ENCODE measurements around the gene MCF2L2. TPM values are rescaled to one million over a fixed set of nuclear protein-coding genes. Genes with fewer than 3 reads are reported as not detected.

MCF2L2 gene
- total and polyA plus RNA-seq, 2 experiments from 2014 or later: not detected

GRCh38 chr3:183391460-183391859, 37.0 kb downstream of the MCF2L2 start:
- in situ Hi-C loops (cut with MboI): loop anchor here (25.0 kb wide), 2 partner anchors 479 to 679 kb away; no protein-coding TSS in a partner anchor

GRCh38 chr3:183390844-183391243, 37.6 kb downstream of the MCF2L2 start:
- Histone ChIP-seq H3K4me1 (ENCODE audit: insufficient read depth) (no peaks in the 10 kb centered on the region), H2AFZ (no peak overlapping the region), H3K36me3 (ENCODE audit: low read depth) (no peaks in the 10 kb centered on the region), H3K27ac (no peak overlapping the region), H3K9me2 (ENCODE audit: insufficient read depth) (no peaks in the 10 kb centered on the region), H3K4me3 (no peak overlapping the region), H3K79me2 (ENCODE audit: insufficient read depth) (no peaks in the 10 kb centered on the region), H3K27me3 (replicated peaks; ENCODE audit: insufficient read depth) (peaks cover 29% of the 10 kb centered on the region), H3F3A (ENCODE audit: insufficient read depth) (peaks cover under 1% of the 10 kb centered on the region; the same call in 1 of the 2 replicates), H3K9me3 (ENCODE audit: low read depth) (no peaks in the 10 kb centered on the region), H3K9ac (no peak overlapping the region), H4K20me1 (ENCODE audit: insufficient read depth) (no peaks in the 10 kb centered on the region), H3K4me2 (ENCODE audit: unreplicated experiment) (no peak overlapping the region)
- TF ChIP-seq EZH2 (IDR thresholded peaks at IDR 0.05; ENCODE audit: insufficient read depth, poor library complexity, severe bottlenecking) (no peak), EZH2phosphoT487 (IDR thresholded peaks at IDR 0.05; ENCODE audit: insufficient read depth, low read depth) (no peak)
- in situ Hi-C loops (cut with MboI): loop anchor here (25.0 kb wide), 2 partner anchors 479 to 679 kb away; no protein-coding TSS in a partner anchor
- no peak for DNase-seq

More at GRCh38 chr3:183391460-183391859, 37.0 kb downstream of the MCF2L2 start:
- 46 to 47% methylated on average over 3 of the region's 3 CpGs for WGBS, 2 experiments (ENCODE audit: low coverage in 1 of 2, low lambda C conversion rate in 2 of 2, missing lambda C conversion rate in 2 of 2)
- no peaks in the 10 kb centered on the region for H3K79me2 ChIP-seq (ENCODE audit: insufficient read depth)
- H2AFZ ChIP-seq: no peak overlapping the region
- no peaks in the 10 kb centered on the region for H3K9me3 ChIP-seq (ENCODE audit: low read depth)
- no peak for DNase-seq
- TF ChIP-seq EZH2 (IDR thresholded peaks at IDR 0.05; ENCODE audit: insufficient read depth, poor library complexity, severe bottlenecking): no peak
- H3K4me2 ChIP-seq (ENCODE audit: unreplicated experiment): no peak overlapping the region
- H3K27ac ChIP-seq: no peak overlapping the region
- no peaks in the 10 kb centered on the region for H3K9me2 ChIP-seq (ENCODE audit: insufficient read depth)
- no peaks in the 10 kb centered on the region for H3K36me3 ChIP-seq (ENCODE audit: low read depth)
- no peaks in the 10 kb centered on the region for H3K4me1 ChIP-seq (ENCODE audit: insufficient read depth)
- no peaks in the 10 kb centered on the region for H4K20me1 ChIP-seq (ENCODE audit: insufficient read depth)
- no peaks in the 10 kb centered on the region for H3F3A ChIP-seq (ENCODE audit: insufficient read depth)
- peaks cover 29% of the 10 kb centered on the region for H3K27me3 ChIP-seq (replicated peaks; ENCODE audit: insufficient read depth)
- no peak overlapping the region for H3K9ac ChIP-seq
- no peak overlapping the region for H3K4me3 ChIP-seq

- H3K9ac ChIP-seq: no peak overlapping the region
- H3K9me2 ChIP-seq (ENCODE audit: insufficient read depth): no peaks in the 10 kb centered on the region
- no peak overlapping the region for H3K4me2 ChIP-seq (ENCODE audit: unreplicated experiment)
- TF ChIP-seq EZH2 (IDR thresholded peaks at IDR 0.05; ENCODE audit: insufficient read depth, poor library complexity, severe bottlenecking): no peak
- no peak for TF ChIP-seq EZH2phosphoT487 (IDR thresholded peaks at IDR 0.05; ENCODE audit: insufficient read depth, low read depth)
- H3K4me1 ChIP-seq (ENCODE audit: insufficient read depth): no peaks in the 10 kb centered on the region
- peaks cover 9% of the 10 kb centered on the region; the same call in 1 of the 2 replicates for H3K27me3 ChIP-seq (replicated peaks; ENCODE audit: insufficient read depth)
- no peaks in the 10 kb centered on the region for H3K36me3 ChIP-seq (ENCODE audit: low read depth)
- no peak overlapping the region for H3K27ac ChIP-seq
- H4K20me1 ChIP-seq (ENCODE audit: insufficient read depth): no peaks in the 10 kb centered on the region
- no peak for DNase-seq
- H3K4me3 ChIP-seq: no peak overlapping the region
- in situ Hi-C loops (cut with MboI): loop anchor here (5.0 to 25.0 kb wide), 4 partner anchors 206 to 676 kb away; no protein-coding TSS in a partner anchor
- H2AFZ ChIP-seq: no peak overlapping the region
- H3K9me3 ChIP-seq (ENCODE audit: low read depth): no peaks in the 10 kb centered on the region
- peaks cover 7% of the 10 kb centered on the region; the same call in 1 of the 2 replicates for H3F3A ChIP-seq (ENCODE audit: insufficient read depth)
- H3K79me2 ChIP-seq (ENCODE audit: insufficient read depth): no peaks in the 10 kb centered on the region
- WGBS, 2 experiments (ENCODE audit: low coverage in 1 of 2, low lambda C conversion rate in 2 of 2, missing lambda C conversion rate in 2 of 2): 79 to 80% methylated on average over 7 of the region's 7 CpGs
These were observed 40.1 kb downstream of the MCF2L2 start for GRCh38 chr3:183388213-183388895.

- Histone ChIP-seq H3K27me3 (replicated peaks; ENCODE audit: insufficient read depth) (0 out of 2 replicates have a peak, but pooled peaks cover 7% of the 10 kb centered on the region), H3K9ac (no peak overlapping the region), H3K9me2 (ENCODE audit: insufficient read depth) (no peaks in the 10 kb centered on the region), H3K4me2 (ENCODE audit: unreplicated experiment) (no peak overlapping the region), H3K27ac (no peak overlapping the region), H4K20me1 (ENCODE audit: insufficient read depth) (no peaks in the 10 kb centered on the region), H2AFZ (no peak overlapping the region), H3K9me3 (ENCODE audit: low read depth) (no peaks in the 10 kb centered on the region), H3K36me3 (ENCODE audit: low read depth) (no peaks in the 10 kb centered on the region), H3K4me1 (ENCODE audit: insufficient read depth) (no peaks in the 10 kb centered on the region), H3K79me2 (ENCODE audit: insufficient read depth) (no peaks in the 10 kb centered on the region), H3K4me3 (no peak overlapping the region), H3F3A (ENCODE audit: insufficient read depth) (peaks cover 7% of the 10 kb centered on the region; the same call in 1 of the 2 replicates)
- no peak for TF ChIP-seq EZH2phosphoT487 (IDR thresholded peaks at IDR 0.05; ENCODE audit: insufficient read depth, low read depth)
- TF ChIP-seq EZH2 (IDR thresholded peaks at IDR 0.05; ENCODE audit: insufficient read depth, poor library complexity, severe bottlenecking): no peak
- WGBS, 2 experiments (ENCODE audit: low coverage in 1 of 2, low lambda C conversion rate in 2 of 2, missing lambda C conversion rate in 2 of 2): 65 to 67% methylated on average over 4 of the region's 4 CpGs
- no peak for DNase-seq
- in situ Hi-C loops (cut with MboI): loop anchor here (5.0 to 25.0 kb wide), 4 partner anchors 205 to 675 kb away; no protein-coding TSS in a partner anchor
These were observed 40.6 kb downstream of the MCF2L2 start for GRCh38 chr3:183387797-183388196.
